ENCODE measurements around the gene MED29. TPM values are rescaled to one million over a fixed set of nuclear protein-coding genes. Genes with fewer than 3 reads are reported as not detected.

MED29 gene
- total and polyA plus RNA-seq, 2 of the 13 experiments (the other 11 are each of a cell fraction or from before 2014, with no cell fraction given) = 14.0 to 19.7 TPM

- TF ChIP-seq ZNF326 (CRISPR knock-in tag; IDR thresholded peaks at IDR 0.05; ENCODE audit: borderline replicate concordance) (no peak), EZH2 (conservative IDR thresholded peaks at IDR 0.05; ENCODE audit: low read depth, low read length) (no peak), CEBPG (CRISPR knock-in tag; IDR thresholded peaks at IDR 0.05) (peak; percentile 54), PCBP1 (IDR thresholded peaks at IDR 0.05; ENCODE audit: borderline replicate concordance, low read depth, low read length) (0 out of 2 replicates have a peak, but pooled peaks have one; percentile 85), ZFP62 (CRISPR knock-in tag; IDR thresholded peaks at IDR 0.05) (no peak), ZNF597 (CRISPR knock-in tag; IDR thresholded peaks at IDR 0.05) (no peak), KDM4B (CRISPR knock-in tag; IDR thresholded peaks at IDR 0.05) (peak; percentile 29; the same call in 1 of the 2 replicates), PBX3 (CRISPR knock-in tag; IDR thresholded peaks at IDR 0.05; ENCODE audit: borderline replicate concordance) (no peak), ZNF777 (CRISPR knock-in tag; IDR thresholded peaks at IDR 0.05) (no peak), TFDP2 (CRISPR knock-in tag; IDR thresholded peaks at IDR 0.05) (peak; percentile 26; the same call in 1 of the 2 replicates), SAP130 (CRISPR knock-in tag; IDR thresholded peaks at IDR 0.05; ENCODE audit: low read depth) (peak; percentile 93), FLYWCH1 (CRISPR knock-in tag; IDR thresholded peaks at IDR 0.05) (no peak), ZSCAN29 (CRISPR knock-in tag; conservative IDR thresholded peaks at IDR 0.05) (no peak), ZNF543 (CRISPR knock-in tag; IDR thresholded peaks at IDR 0.05) (0 out of 2 replicates have a peak, but pooled peaks have one; percentile 21), SMAD3 (CRISPR knock-in tag; IDR thresholded peaks at IDR 0.05) (0 out of 2 replicates have a peak, but pooled peaks have one; percentile 69), EEA1 (CRISPR knock-in tag; IDR thresholded peaks at IDR 0.05; ENCODE audit: borderline replicate concordance) (0 out of 2 replicates have a peak, but pooled peaks have one; percentile 52), DBP (CRISPR knock-in tag; IDR thresholded peaks at IDR 0.05; ENCODE audit: not compliant biosample characterization) (no peak), FOXA3 (CRISPR knock-in tag; IDR thresholded peaks at IDR 0.05) (peak; percentile 81), MAFF (IDR thresholded peaks at IDR 0.05; ENCODE audit: low read depth, low read length) (no peak), ZNF513 (CRISPR knock-in tag; conservative IDR thresholded peaks at IDR 0.05) (no peak), MATR3 (CRISPR knock-in tag; IDR thresholded peaks at IDR 0.05) (no peak), ZBTB3 (CRISPR knock-in tag; IDR thresholded peaks at IDR 0.05; ENCODE audit: borderline replicate concordance, low read depth) (no peak), SRSF1 (optimal IDR thresholded peaks at IDR 0.05; ENCODE audit: low read depth, low read length) (no peak), ZNF883 (CRISPR knock-in tag; IDR thresholded peaks at IDR 0.05; ENCODE audit: not compliant biosample characterization) (peak; percentile 75)
Observed at GRCh38 chr19:39397360-39398296, 6.5 kb downstream of the MED29 start (continued).

All from HepG2 (cell line).